Ishikawa (cell line): ENCODE data around the gene PLXNC1.

Experiments used
- CEBPB ChIP-seq: IDR thresholded peaks from 2 replicates; pipeline ENCODE4 v1.6.1; 2012
- CREB1 ChIP-seq: IDR thresholded peaks from 2 replicates; pipeline ENCODE4 v1.6.1; 2012; ENCODE audit warnings: low read depth
- EGR1 ChIP-seq: IDR thresholded peaks from 2 replicates; pipeline ENCODE4 v1.6.1; 2012
- EP300 ChIP-seq: IDR thresholded peaks from 2 replicates; pipeline ENCODE4 v1.6.1; 2012; ENCODE audit warnings: borderline replicate concordance
- NFIC ChIP-seq: IDR thresholded peaks from 2 replicates; pipeline ENCODE4 v1.6.1; 2012
- YY1 ChIP-seq: IDR thresholded peaks from 2 replicates; pipeline ENCODE4 v1.6.1; 2012; ENCODE audit warnings: low read depth

DNA sequence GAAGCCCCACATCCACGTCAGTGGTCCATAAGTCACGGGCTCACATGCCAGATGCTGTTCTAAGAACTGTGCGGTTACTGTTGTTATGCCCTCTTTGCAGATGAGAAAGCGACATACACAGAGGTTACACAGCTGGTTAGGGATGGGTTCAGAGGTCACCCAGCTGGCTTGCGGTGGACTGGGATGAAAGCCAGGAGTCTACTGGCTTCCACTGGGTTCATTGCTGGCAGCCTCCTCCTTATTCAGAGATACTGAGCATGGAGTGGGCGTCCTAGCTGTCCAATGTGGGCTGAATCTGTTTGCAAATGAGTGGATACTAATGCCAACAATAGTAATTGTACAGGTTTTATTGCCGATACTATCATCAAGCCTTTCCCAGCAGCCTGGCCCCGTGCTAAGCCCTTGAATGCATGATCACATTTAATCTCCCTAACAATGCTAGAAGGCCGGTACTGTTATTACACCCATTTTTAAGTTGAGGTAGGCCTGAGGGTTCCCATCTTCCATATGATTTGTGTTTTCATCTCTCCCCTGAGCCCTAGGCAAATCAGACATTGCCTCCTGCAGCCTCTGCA lies 129.1 kb downstream of the PLXNC1 start:
- TF ChIP-seq CEBPB (no peak), EP300 (no peak), CREB1 (no peak), EGR1 (no peak), NFIC (no peak), YY1 (no peak)
